Measurements from ENCODE around the gene STX3. TPM values are rescaled to one million over a fixed set of nuclear protein-coding genes. Genes with fewer than 3 reads are reported as not detected.

STX3 gene
- total and polyA plus RNA-seq, 2 donors (not counting 3 experiments of a cell fraction or from before 2014, with no cell fraction given) = 40.3 to 49.7 TPM

- H3K27ac ChIP-seq (ENCODE audit: insufficient read depth, low read depth, low read length) = no peak overlapping the region
- intact Hi-C loops (cut with micrococcal nuclease) (no loop called here), dilution Hi-C loops (cut with MboI; ENCODE audit: extremely low pct_ligation_motif_present, low sequenced_read_pairs) (no loop called here)
- no peak overlapping the region for H3K9ac ChIP-seq (replicated peaks; ENCODE audit: extremely low read depth, insufficient read depth, low read length)
- H3K36me3 ChIP-seq (ENCODE audit: control insufficient read depth in 2 of 2, extremely low read depth in 1 of 2, insufficient read depth in 2 of 2, low read length in 2 of 2) = no peaks in the 10 kb centered on the region
- CTCF ChIA-PET = no interaction called here
- peaks cover 2% of the 10 kb centered on the region for H3K4me1 ChIP-seq (ENCODE audit: control insufficient read depth, extremely low read depth, insufficient read depth, low read length)
- H3K27me3 ChIP-seq (ENCODE audit: control insufficient read depth in 2 of 2, insufficient read depth in 2 of 2, low read length in 2 of 2) = no peaks in the 10 kb centered on the region
- H3K79me2 ChIP-seq (ENCODE audit: control insufficient read depth, insufficient read depth, low read length) = no peaks in the 10 kb centered on the region
- FAIRE-seq = no peak
- TF ChIP-seq POLR2A (IDR thresholded peaks at IDR 0.05; ENCODE audit: low read depth, low read length) = no peak
- TF ChIP-seq MAX (IDR thresholded peaks at IDR 0.05; ENCODE audit: insufficient read depth, insufficient read length) = no peak
- TF ChIP-seq GATA2 (IDR thresholded peaks at IDR 0.05; ENCODE audit: insufficient read depth, insufficient read length, low read depth, low read length) = no peak
- TF ChIP-seq EZH2 (IDR thresholded peaks at IDR 0.05; ENCODE audit: borderline replicate concordance, low read depth, low read length, severe bottlenecking) = no peak
- H2AFZ ChIP-seq (ENCODE audit: low read depth, low read length) = no peak overlapping the region
- DNase-seq (ENCODE audit: low read depth, low spot score) = no peak
- no peaks in the 10 kb centered on the region for H4K20me1 ChIP-seq (replicated peaks; ENCODE audit: control insufficient read depth, extremely low read depth, insufficient read depth, low read length)
- no peak overlapping the region for H3K4me2 ChIP-seq (ENCODE audit: insufficient read depth, low read length)
- no peaks in the 10 kb centered on the region for H3K9me3 ChIP-seq (replicated peaks; ENCODE audit: control insufficient read depth, insufficient read depth, low read length)
- H3K9me1 ChIP-seq (replicated peaks; ENCODE audit: control insufficient read depth, extremely low read depth, insufficient read depth, low read length) = no peaks in the 10 kb centered on the region
- no TSS peak for BruUV-seq (replicated peaks)
- no peak overlapping the region for H3K4me3 ChIP-seq (replicated peaks in 1 of 3; ENCODE audit: insufficient read depth in 1 of 3, low read depth in 1 of 3, low read length in 3 of 3)
- POLR2A ChIA-PET = no interaction called here
Measured at GRCh38 chr11:59727426-59727825, 27.8 kb upstream of the STX3 start.

GRCh38 chr11:59728154-59728553, 27.0 kb upstream of the STX3 start:
- H3K4me2 ChIP-seq (ENCODE audit: insufficient read depth, low read length) = no peak overlapping the region
- no peaks in the 10 kb centered on the region for H3K27me3 ChIP-seq (ENCODE audit: control insufficient read depth in 2 of 2, insufficient read depth in 2 of 2, low read length in 2 of 2)
- POLR2A ChIA-PET = no interaction called here
- no peak overlapping the region for H3K9ac ChIP-seq (replicated peaks; ENCODE audit: extremely low read depth, insufficient read depth, low read length)
- CTCF ChIA-PET = interaction anchor here (1.1 kb wide), 1 partner anchor 10 kb away, joined by 3 read pairs; no protein-coding TSS in a partner anchor
- H3K9me3 ChIP-seq (replicated peaks; ENCODE audit: control insufficient read depth, insufficient read depth, low read length) = no peaks in the 10 kb centered on the region
- H3K79me2 ChIP-seq (ENCODE audit: control insufficient read depth, insufficient read depth, low read length) = no peaks in the 10 kb centered on the region
- no peak overlapping the region for H2AFZ ChIP-seq (ENCODE audit: low read depth, low read length)
- H3K4me3 ChIP-seq (replicated peaks in 1 of 3; ENCODE audit: insufficient read depth in 1 of 3, low read depth in 1 of 3, low read length in 3 of 3) = no peak overlapping the region
- no peaks in the 10 kb centered on the region for H3K36me3 ChIP-seq (ENCODE audit: control insufficient read depth in 2 of 2, extremely low read depth in 1 of 2, insufficient read depth in 2 of 2, low read length in 2 of 2)
- peaks cover 2% of the 10 kb centered on the region for H3K4me1 ChIP-seq (ENCODE audit: control insufficient read depth, extremely low read depth, insufficient read depth, low read length)
- intact Hi-C loops (cut with micrococcal nuclease) (no loop called here), dilution Hi-C loops (cut with MboI; ENCODE audit: extremely low pct_ligation_motif_present, low sequenced_read_pairs) (no loop called here)
- H4K20me1 ChIP-seq (replicated peaks; ENCODE audit: control insufficient read depth, extremely low read depth, insufficient read depth, low read length) = no peaks in the 10 kb centered on the region
- TF ChIP-seq POLR2A (IDR thresholded peaks at IDR 0.05; ENCODE audit: low read depth, low read length) (no peak), GATA2 (IDR thresholded peaks at IDR 0.05; ENCODE audit: insufficient read depth, insufficient read length, low read depth, low read length) (no peak), MYC (IDR thresholded peaks at IDR 0.05; ENCODE audit: low read depth, low read length) (no peak), EZH2 (IDR thresholded peaks at IDR 0.05; ENCODE audit: borderline replicate concordance, low read depth, low read length, severe bottlenecking) (no peak), JUN (IDR thresholded peaks at IDR 0.05; ENCODE audit: borderline replicate concordance, insufficient read depth, insufficient read length, low read depth) (no peak), FOS (IDR thresholded peaks at IDR 0.05; ENCODE audit: borderline replicate concordance, insufficient read depth, low read length) (no peak), POLR2AphosphoS5 (IDR thresholded peaks at IDR 0.05; ENCODE audit: insufficient read depth, low read depth, low read length) (no peak), MAX (IDR thresholded peaks at IDR 0.05; ENCODE audit: insufficient read depth, insufficient read length) (no peak), CTCF (IDR thresholded peaks at IDR 0.05; ENCODE audit: extremely low read depth in 1 of 2, insufficient read depth in 1 of 2, low read depth in 1 of 2, low read length in 2 of 2) (no peak)
- DNase-seq (ENCODE audit: low read depth, low spot score) (no peak), FAIRE-seq (no peak)
- no TSS peak for BruUV-seq (replicated peaks)
- H3K9me1 ChIP-seq (replicated peaks; ENCODE audit: control insufficient read depth, extremely low read depth, insufficient read depth, low read length) = no peaks in the 10 kb centered on the region
- no peak overlapping the region for H3K27ac ChIP-seq (ENCODE audit: insufficient read depth, low read depth, low read length)
